GM23338 (cell line): ENCODE results near the gene TWF2. TPM values are rescaled to one million over a fixed set of nuclear protein-coding genes. Genes with fewer than 3 reads are reported as not detected.

Experiments used
- ATAC-seq: fragments of 200-7000 bp; cut with Tn5 transposase; 3 replicates; pipeline ENCODE4 v1.9.1; 2020
- DNase-seq: peaks from one replicate; pipeline ENCODE4 v3.0.0-alpha.2; 2015; ENCODE audit warnings: low spot score
- H2AFZ ChIP-seq: fragments of 200-600 bp; sonication (generic); 2 replicates; pipeline ENCODE4 v1.8.0; 2016; ENCODE audit warnings: antibody characterized with exemption, mild to moderate bottlenecking, moderate library complexity
- H3F3A ChIP-seq: fragments of 200-600 bp; sonication (generic); replicated peaks from 2 replicates; pipeline ENCODE4 v1.8.0; 2017; ENCODE audit warnings: antibody characterized with exemption, mixed run types, low read depth
- H3K27ac ChIP-seq: fragments of 200-600 bp; sonication (generic); 2 replicates; pipeline ENCODE4 v1.6.1; 2016; ENCODE audit warnings: low read depth
- H3K27me3 ChIP-seq: fragments of 200-600 bp; sonication (generic); 2 replicates; pipeline ENCODE4 v1.8.0; 2016; ENCODE audit warnings: mild to moderate bottlenecking, mixed run types, moderate library complexity; ENCODE audit not compliant: insufficient read depth
- H3K36me3 ChIP-seq: fragments of 200-600 bp; sonication (generic); 2 replicates; pipeline ENCODE4 v1.8.0; 2016; ENCODE audit warnings: mild to moderate bottlenecking; ENCODE audit not compliant: insufficient read depth
- H3K4me1 ChIP-seq: fragments of 200-600 bp; sonication (generic); 2 replicates; pipeline ENCODE4 v1.8.0; 2016; ENCODE audit warnings: mild to moderate bottlenecking, moderate library complexity; ENCODE audit not compliant: insufficient read depth
- H3K4me2 ChIP-seq: fragments of 200-600 bp; sonication (generic); 2 replicates; pipeline ENCODE4 v1.7.1; 2017; ENCODE audit warnings: mixed run types
- H3K4me3 ChIP-seq: fragments of 200-600 bp; sonication (generic); 2 replicates; pipeline ENCODE4 v1.6.1; 2016; ENCODE audit warnings: mixed run types
- H3K79me2 ChIP-seq: fragments of 200-600 bp; sonication (generic); replicated peaks from 2 replicates; pipeline ENCODE4 v1.8.0; 2017; ENCODE audit warnings: mild to moderate bottlenecking; ENCODE audit not compliant: insufficient read depth
- H3K9me2 ChIP-seq: fragments of 200-600 bp; sonication (generic); 2 replicates; pipeline ENCODE4 v1.8.0; 2017; ENCODE audit not compliant: insufficient read depth
- H4K20me1 ChIP-seq: fragments of 200-600 bp; sonication (generic); replicated peaks from 2 replicates; pipeline ENCODE4 v1.8.0; 2017; ENCODE audit warnings: mild to moderate bottlenecking; ENCODE audit not compliant: insufficient read depth
- H3K27ac Mint-ChIP-seq: 2 replicates; pipeline ENCODE4 v1.8.0; 2020; ENCODE audit warnings: inconsistent platforms, mild to moderate bottlenecking, moderate library complexity, mixed read lengths
- H3K27me3 Mint-ChIP-seq: 3 replicates; pipeline ENCODE4 v1.8.0; 2022; ENCODE audit warnings: low read depth, mild to moderate bottlenecking, moderate library complexity, mixed read lengths, inconsistent platforms; ENCODE audit not compliant: insufficient read depth, poor library complexity
- H3K36me3 Mint-ChIP-seq: 3 replicates; pipeline ENCODE4 v1.8.0; 2021; ENCODE audit warnings: low read depth, mild to moderate bottlenecking, inconsistent platforms, moderate library complexity, mixed read lengths
- H3K4me1 Mint-ChIP-seq: 3 replicates; pipeline ENCODE4 v1.8.0; 2020; ENCODE audit warnings: mild to moderate bottlenecking, inconsistent platforms, mixed read lengths
- H3K4me3 Mint-ChIP-seq: 3 replicates; pipeline ENCODE4 v1.8.0; 2021; ENCODE audit warnings: moderate library complexity, mild to moderate bottlenecking, inconsistent platforms, mixed read lengths
- H3K9me3 Mint-ChIP-seq: 3 replicates; pipeline ENCODE4 v1.8.0; 2020; ENCODE audit warnings: moderate library complexity, mild to moderate bottlenecking, inconsistent platforms, mixed read lengths
- CREB1 ChIP-seq: fragments of 250-450 bp; sonication (Bioruptor Pico); IDR thresholded peaks from 2 replicates; pipeline ENCODE4 v1.5.0; 2020; ENCODE audit warnings: low read depth, mild to moderate bottlenecking, moderate library complexity
- ETS1 ChIP-seq: IDR thresholded peaks from 2 replicates; pipeline ENCODE4 v1.6.1; 2016; ENCODE audit warnings: antibody characterized with exemption
- EZH2 ChIP-seq: fragments of 200-600 bp; sonication (generic); IDR thresholded peaks from one replicate; pipeline ENCODE4 v1.8.0; 2017; ENCODE audit warnings: antibody characterized with exemption, mild to moderate bottlenecking, low read depth; ENCODE audit not compliant: unreplicated experiment
- EZH2phosphoT487 ChIP-seq: fragments of 200-600 bp; sonication (generic); IDR thresholded peaks from one replicate; pipeline ENCODE4 v1.8.1; 2018; ENCODE audit warnings: antibody characterized with exemption; ENCODE audit not compliant: unreplicated experiment
- JUNB ChIP-seq: IDR thresholded peaks from one replicate; pipeline ENCODE4 v1.6.1; 2016; ENCODE audit warnings: antibody characterized with exemption; ENCODE audit not compliant: unreplicated experiment
- NANOG ChIP-seq: IDR thresholded peaks from 2 replicates; pipeline ENCODE4 v1.6.1; 2016; ENCODE audit warnings: antibody characterized with exemption, borderline replicate concordance
- POLR2AphosphoS5 ChIP-seq: IDR thresholded peaks from 2 replicates; pipeline ENCODE4 v1.6.1; 2016; ENCODE audit warnings: antibody characterized with exemption, low read depth
- STAT1 ChIP-seq: IDR thresholded peaks from one replicate; pipeline ENCODE4 v1.6.1; 2016; ENCODE audit warnings: antibody characterized with exemption; ENCODE audit not compliant: unreplicated experiment
- ZNF114 ChIP-seq: fragments of 250-450 bp; sonication (Bioruptor Pico); IDR thresholded peaks from 2 replicates; pipeline ENCODE4 v1.5.0; 2020; ENCODE audit warnings: mild to moderate bottlenecking, moderate library complexity
- ZNF331 ChIP-seq: fragments of 250-450 bp; sonication (Bioruptor Pico); IDR thresholded peaks from 2 replicates; pipeline ENCODE4 v1.5.0; 2020; ENCODE audit warnings: low read depth, mild to moderate bottlenecking, moderate library complexity
- polyA plus RNA-seq: library from polyadenylated mRNA; unstranded; fragments of >200 nt; fragmentation: Nextera tagmentation; extraction: Ambion mirVana; gene quantifications from 2 replicates; pipeline ENCODE4 v1.2.1, GENCODE V29; 2016
- total RNA-seq: library from RNA; depleted of rRNA; stranded (reverse); fragments of >200 nt; shearing (Covaris generic); gene quantifications from 2 replicates; pipeline ENCODE4 v1.2.3, GENCODE V29; 2014
- TF ChIP-seq, protein P1 (sequence below), 2 experiments: fragments of 200-600 bp in 1 of 2; sonication (generic) in 1 of 2; conservative IDR thresholded peaks; 2 replicates each; pipeline versions ENCODE4 v1.5.1 to v1.6.1; 2016 to 2017; ENCODE audit warnings: antibody characterized with exemption in 2 of 2, low read depth in 2 of 2, mild to moderate bottlenecking in 2 of 2, moderate library complexity in 1 of 2
- TF ChIP-seq, protein P2 (sequence below): IDR thresholded peaks from one replicate; pipeline ENCODE4 v1.6.1; 2018; ENCODE audit warnings: antibody characterized with exemption; ENCODE audit not compliant: unreplicated experiment

TWF2 gene
- total and polyA plus RNA-seq, 2 experiments from 2014 or later = 38.9 to 120 TPM

DNA sequence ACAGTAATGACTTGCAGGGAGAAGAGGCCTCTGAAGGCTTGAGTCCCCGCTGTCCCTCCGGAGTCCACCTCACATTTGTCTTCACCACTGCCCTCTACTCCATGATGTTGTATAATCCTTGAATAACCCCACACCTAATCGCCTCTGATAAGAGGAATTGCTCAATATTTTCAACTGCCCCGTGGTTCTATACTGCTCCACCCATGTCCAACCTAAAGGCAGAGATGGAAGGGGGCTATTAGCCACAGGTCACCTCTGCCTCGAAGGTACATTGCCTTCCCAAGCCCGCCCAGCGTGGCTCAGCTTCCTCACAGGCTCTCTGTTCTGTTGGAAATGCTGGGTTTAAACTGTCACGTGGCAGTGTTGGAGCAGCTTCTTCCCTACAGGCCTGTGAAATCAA lies 26.0 kb downstream of the TWF2 start (continued):
- TF ChIP-seq CREB1 (CRISPR knock-in tag) (no peak), ETS1 (no peak), STAT1 (no peak), ZNF331 (CRISPR knock-in tag) (no peak), EZH2 (no peak), JUNB (no peak)
- TF ChIP-seq, protein P1, sequence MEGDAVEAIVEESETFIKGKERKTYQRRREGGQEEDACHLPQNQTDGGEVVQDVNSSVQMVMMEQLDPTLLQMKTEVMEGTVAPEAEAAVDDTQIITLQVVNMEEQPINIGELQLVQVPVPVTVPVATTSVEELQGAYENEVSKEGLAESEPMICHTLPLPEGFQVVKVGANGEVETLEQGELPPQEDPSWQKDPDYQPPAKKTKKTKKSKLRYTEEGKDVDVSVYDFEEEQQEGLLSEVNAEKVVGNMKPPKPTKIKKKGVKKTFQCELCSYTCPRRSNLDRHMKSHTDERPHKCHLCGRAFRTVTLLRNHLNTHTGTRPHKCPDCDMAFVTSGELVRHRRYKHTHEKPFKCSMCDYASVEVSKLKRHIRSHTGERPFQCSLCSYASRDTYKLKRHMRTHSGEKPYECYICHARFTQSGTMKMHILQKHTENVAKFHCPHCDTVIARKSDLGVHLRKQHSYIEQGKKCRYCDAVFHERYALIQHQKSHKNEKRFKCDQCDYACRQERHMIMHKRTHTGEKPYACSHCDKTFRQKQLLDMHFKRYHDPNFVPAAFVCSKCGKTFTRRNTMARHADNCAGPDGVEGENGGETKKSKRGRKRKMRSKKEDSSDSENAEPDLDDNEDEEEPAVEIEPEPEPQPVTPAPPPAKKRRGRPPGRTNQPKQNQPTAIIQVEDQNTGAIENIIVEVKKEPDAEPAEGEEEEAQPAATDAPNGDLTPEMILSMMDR (conservative IDR thresholded peaks at IDR 0.05; ENCODE audit: low read depth in 2 of 2) = no peak

- H3K9me3 Mint-ChIP-seq = no peaks in the 10 kb centered on the region
- no peak overlapping the region for H3K27ac Mint-ChIP-seq
- H3K36me3 Mint-ChIP-seq = peaks cover 90% of the 10 kb centered on the region
- no peak overlapping the region for H3K4me3 Mint-ChIP-seq
- H3F3A ChIP-seq = 0 out of 2 replicates have a peak, but pooled peaks cover 3% of the 10 kb centered on the region
- DNase-seq = no peak
- ATAC-seq = no peak
- H3K27me3 ChIP-seq = no peaks in the 10 kb centered on the region
- H3K36me3 ChIP-seq = peaks cover 66% of the 10 kb centered on the region
- no peak overlapping the region for H2AFZ ChIP-seq
- H3K9me2 ChIP-seq = no peaks in the 10 kb centered on the region
- no peak overlapping the region for H3K4me2 ChIP-seq
- no peak overlapping the region for H3K27ac ChIP-seq
- H3K4me1 Mint-ChIP-seq = no peaks in the 10 kb centered on the region
- no peak overlapping the region for H3K4me3 ChIP-seq
- no peaks in the 10 kb centered on the region for H3K4me1 ChIP-seq
- H3K79me2 ChIP-seq = no peaks in the 10 kb centered on the region
- peaks cover 5% of the 10 kb centered on the region for H3K27me3 Mint-ChIP-seq
- peaks cover 7% of the 10 kb centered on the region; the same call in 1 of the 2 replicates for H4K20me1 ChIP-seq
- TF ChIP-seq, protein P2, sequence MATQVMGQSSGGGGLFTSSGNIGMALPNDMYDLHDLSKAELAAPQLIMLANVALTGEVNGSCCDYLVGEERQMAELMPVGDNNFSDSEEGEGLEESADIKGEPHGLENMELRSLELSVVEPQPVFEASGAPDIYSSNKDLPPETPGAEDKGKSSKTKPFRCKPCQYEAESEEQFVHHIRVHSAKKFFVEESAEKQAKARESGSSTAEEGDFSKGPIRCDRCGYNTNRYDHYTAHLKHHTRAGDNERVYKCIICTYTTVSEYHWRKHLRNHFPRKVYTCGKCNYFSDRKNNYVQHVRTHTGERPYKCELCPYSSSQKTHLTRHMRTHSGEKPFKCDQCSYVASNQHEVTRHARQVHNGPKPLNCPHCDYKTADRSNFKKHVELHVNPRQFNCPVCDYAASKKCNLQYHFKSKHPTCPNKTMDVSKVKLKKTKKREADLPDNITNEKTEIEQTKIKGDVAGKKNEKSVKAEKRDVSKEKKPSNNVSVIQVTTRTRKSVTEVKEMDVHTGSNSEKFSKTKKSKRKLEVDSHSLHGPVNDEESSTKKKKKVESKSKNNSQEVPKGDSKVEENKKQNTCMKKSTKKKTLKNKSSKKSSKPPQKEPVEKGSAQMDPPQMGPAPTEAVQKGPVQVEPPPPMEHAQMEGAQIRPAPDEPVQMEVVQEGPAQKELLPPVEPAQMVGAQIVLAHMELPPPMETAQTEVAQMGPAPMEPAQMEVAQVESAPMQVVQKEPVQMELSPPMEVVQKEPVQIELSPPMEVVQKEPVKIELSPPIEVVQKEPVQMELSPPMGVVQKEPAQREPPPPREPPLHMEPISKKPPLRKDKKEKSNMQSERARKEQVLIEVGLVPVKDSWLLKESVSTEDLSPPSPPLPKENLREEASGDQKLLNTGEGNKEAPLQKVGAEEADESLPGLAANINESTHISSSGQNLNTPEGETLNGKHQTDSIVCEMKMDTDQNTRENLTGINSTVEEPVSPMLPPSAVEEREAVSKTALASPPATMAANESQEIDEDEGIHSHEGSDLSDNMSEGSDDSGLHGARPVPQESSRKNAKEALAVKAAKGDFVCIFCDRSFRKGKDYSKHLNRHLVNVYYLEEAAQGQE = no peak
- TF ChIP-seq JUNB (no peak), STAT1 (no peak), POLR2AphosphoS5 (no peak), ETS1 (no peak), ZNF114 (CRISPR knock-in tag) (no peak), CREB1 (CRISPR knock-in tag) (no peak), EZH2phosphoT487 (no peak), NANOG (no peak), ZNF331 (CRISPR knock-in tag) (no peak), EZH2 (no peak)
- TF ChIP-seq, protein P1 (conservative IDR thresholded peaks at IDR 0.05; ENCODE audit: low read depth in 2 of 2) = no peak
Measured at GRCh38 chr3:52211268-52211891, 27.6 kb downstream of the TWF2 start.
